A673 (cell line): ENCODE results near the gene ANKRD11. TPM values are rescaled to one million over a fixed set of nuclear protein-coding genes. Genes with fewer than 3 reads are reported as not detected.

Experiments used
- BruUV-seq: library from RNA; stranded (reverse); fragments of 400-500 nt; replicated peaks from 2 replicates; lab custom pipeline; 2021; lab: Mats Ljungman, UMichigan
- CTCF ChIA-PET: fragments of 300-600 bp; sonication (Branson Sonifier 250); formaldehyde crosslinking; loops from one replicate; lab custom pipeline; 2022; ENCODE audit warnings: antibody characterized with exemption; lab: Charles Lee
- POLR2A ChIA-PET: fragments of 300-600 bp; sonication (Branson Sonifier 250); formaldehyde crosslinking; loops from one replicate; lab custom pipeline; 2022; ENCODE audit warnings: antibody characterized with exemption; ENCODE audit not compliant: low non-redundant PET; lab: Charles Lee
- DNase-seq: peaks from one replicate; pipeline ENCODE4 v3.0.0-alpha.2; 2015; ENCODE audit warnings: low spot score
- H3K27ac ChIP-seq: fragments of 200-600 bp; sonication (generic); 2 replicates; pipeline ENCODE4 v1.5.1; 2016; ENCODE audit warnings: mixed run types, low read depth, mild to moderate bottlenecking, mixed read lengths, antibody characterized with exemption, low read length; ENCODE audit not compliant: poor library complexity, severe bottlenecking
- H3K27me3 ChIP-seq: fragments of 200-600 bp; sonication (generic); replicated peaks from 2 replicates; pipeline ENCODE4 v1.6.1; 2017; ENCODE audit warnings: mixed run types, low read depth, mild to moderate bottlenecking, mixed read lengths, antibody characterized with exemption, low read length; ENCODE audit not compliant: insufficient read depth, poor library complexity
- H3K36me3 ChIP-seq: fragments of 200-600 bp; sonication (generic); 2 replicates; pipeline ENCODE4 v1.6.1; 2016; ENCODE audit warnings: mixed run types, mild to moderate bottlenecking, mixed read lengths, antibody characterized with exemption, low read length; ENCODE audit not compliant: insufficient read depth, poor library complexity, severe bottlenecking
- H3K4me1 ChIP-seq: fragments of 200-600 bp; sonication (generic); 2 replicates; pipeline ENCODE4 v1.6.1; 2017; ENCODE audit warnings: mixed run types, mild to moderate bottlenecking, mixed read lengths, antibody characterized with exemption, low read length; ENCODE audit not compliant: insufficient read depth, poor library complexity, severe bottlenecking
- H3K4me3 ChIP-seq: fragments of 200-600 bp; sonication (generic); 2 replicates; pipeline ENCODE4 v1.5.1; 2016; ENCODE audit warnings: low read depth, mixed run types, mild to moderate bottlenecking, mixed read lengths, low read length; ENCODE audit not compliant: poor library complexity, severe bottlenecking
- H3K9me3 ChIP-seq: fragments of 200-600 bp; sonication (generic); 2 replicates; pipeline ENCODE4 v1.6.1; 2016; ENCODE audit warnings: mixed run types, low read depth, mild to moderate bottlenecking, mixed read lengths, antibody characterized with exemption, low read length; ENCODE audit not compliant: poor library complexity, severe bottlenecking
- EZH2 ChIP-seq: fragments of 200-600 bp; sonication (generic); IDR thresholded peaks from 2 replicates; pipeline ENCODE4 v1.6.1; 2017; ENCODE audit warnings: borderline replicate concordance, low read depth, mild to moderate bottlenecking, mixed read lengths, antibody characterized with exemption, low read length; ENCODE audit not compliant: poor library complexity, severe bottlenecking
- intact Hi-C: fragments of 100-400 bp; cut with micrococcal nuclease; formaldehyde crosslinking; loops from one replicate; pipeline ENCODE4 v1.10.0; 2022; ENCODE audit not compliant: unreplicated experiment
- total RNA-seq: library from RNA; stranded (reverse); gene quantifications from 2 replicates; pipeline ENCODE4 v1.2.3, GENCODE V29; 2021
- TF ChIP-seq, protein P1 (sequence below): fragments of 300-800, 200-600 bp; sonication (generic); conservative IDR thresholded peaks from 2 replicates; pipeline ENCODE4 v1.5.1; 2017; ENCODE audit warnings: low read depth, mild to moderate bottlenecking, antibody characterized with exemption, low read length, moderate library complexity, mixed read lengths

The ANKRD11 gene
- total RNA-seq, 1 experiment from 2014 or later = 217 TPM

DNA sequence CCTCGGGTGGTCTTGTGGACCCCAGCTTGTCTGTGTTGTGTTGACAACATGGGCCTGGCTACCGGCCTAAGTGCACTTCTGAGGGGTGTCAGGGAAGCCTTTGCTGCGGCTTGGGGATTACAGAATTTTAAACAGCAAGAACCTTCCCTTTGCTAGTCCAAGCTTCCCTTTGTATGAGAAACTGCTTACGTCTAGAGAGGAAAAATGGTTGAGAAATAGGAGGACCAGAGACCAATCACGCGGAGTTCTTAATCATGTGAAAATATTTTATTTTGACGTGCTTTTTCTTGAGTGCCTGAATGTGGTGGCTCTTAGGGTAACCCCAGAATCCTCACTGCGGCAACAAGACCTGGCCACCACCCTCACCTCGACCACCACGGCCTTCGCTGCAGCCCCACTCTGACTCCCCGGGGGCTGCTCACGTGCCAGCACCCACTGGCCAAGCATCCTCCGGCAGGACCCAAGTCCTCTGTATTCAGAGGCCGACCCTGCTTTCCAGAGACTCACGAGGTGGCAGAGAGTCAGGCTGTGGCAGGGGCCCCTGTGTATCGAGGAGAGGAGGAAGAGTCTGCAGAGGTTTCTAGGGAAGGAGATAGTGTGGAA, 191.6 kb downstream of the ANKRD11 start:
- DNase-seq = no peak
- Histone ChIP-seq H3K36me3 (peaks cover 14% of the 10 kb centered on the region), H3K27me3 (no peaks in the 10 kb centered on the region), H3K4me1 (no peaks in the 10 kb centered on the region), H3K9me3 (no peaks in the 10 kb centered on the region), H3K4me3 (no peak overlapping the region), H3K27ac (no peak overlapping the region)
- BruUV-seq = no TSS peak
- ChIA-PET CTCF (no interaction called here), POLR2A (no interaction called here)
- no peak for TF ChIP-seq EZH2
- TF ChIP-seq, protein P1, sequence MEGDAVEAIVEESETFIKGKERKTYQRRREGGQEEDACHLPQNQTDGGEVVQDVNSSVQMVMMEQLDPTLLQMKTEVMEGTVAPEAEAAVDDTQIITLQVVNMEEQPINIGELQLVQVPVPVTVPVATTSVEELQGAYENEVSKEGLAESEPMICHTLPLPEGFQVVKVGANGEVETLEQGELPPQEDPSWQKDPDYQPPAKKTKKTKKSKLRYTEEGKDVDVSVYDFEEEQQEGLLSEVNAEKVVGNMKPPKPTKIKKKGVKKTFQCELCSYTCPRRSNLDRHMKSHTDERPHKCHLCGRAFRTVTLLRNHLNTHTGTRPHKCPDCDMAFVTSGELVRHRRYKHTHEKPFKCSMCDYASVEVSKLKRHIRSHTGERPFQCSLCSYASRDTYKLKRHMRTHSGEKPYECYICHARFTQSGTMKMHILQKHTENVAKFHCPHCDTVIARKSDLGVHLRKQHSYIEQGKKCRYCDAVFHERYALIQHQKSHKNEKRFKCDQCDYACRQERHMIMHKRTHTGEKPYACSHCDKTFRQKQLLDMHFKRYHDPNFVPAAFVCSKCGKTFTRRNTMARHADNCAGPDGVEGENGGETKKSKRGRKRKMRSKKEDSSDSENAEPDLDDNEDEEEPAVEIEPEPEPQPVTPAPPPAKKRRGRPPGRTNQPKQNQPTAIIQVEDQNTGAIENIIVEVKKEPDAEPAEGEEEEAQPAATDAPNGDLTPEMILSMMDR = no peak
- intact Hi-C loops = no loop called here

GRCh38 chr16:89297910-89298545, 192.3 kb downstream of the ANKRD11 start:
- Histone ChIP-seq H3K27me3 (no peaks in the 10 kb centered on the region), H3K9me3 (no peaks in the 10 kb centered on the region), H3K36me3 (peaks cover 14% of the 10 kb centered on the region), H3K27ac (no peak overlapping the region), H3K4me1 (no peaks in the 10 kb centered on the region), H3K4me3 (no peak overlapping the region)
- no TSS peak for BruUV-seq
- no peak for DNase-seq
- intact Hi-C loops = no loop called here
- POLR2A ChIA-PET = no interaction called here
- TF ChIP-seq EZH2 = no peak
- TF ChIP-seq, protein P1 = no peak
- CTCF ChIA-PET = no interaction called here

- H3K9me3 ChIP-seq = no peaks in the 10 kb centered on the region
- ChIA-PET POLR2A (interaction anchor here (0.5 kb wide), 1 partner anchor 780 kb away, joined by 3 read pairs; no protein-coding TSS in a partner anchor), CTCF (no interaction called here)
- TF ChIP-seq, protein P1 = no peak
- no peak for TF ChIP-seq EZH2
- no TSS peak for BruUV-seq
- H3K27me3 ChIP-seq = no peaks in the 10 kb centered on the region
- H3K36me3 ChIP-seq = peaks cover 9% of the 10 kb centered on the region
- DNase-seq = no peak
- H3K4me3 ChIP-seq = no peak overlapping the region
- no peak overlapping the region for H3K27ac ChIP-seq
- no peaks in the 10 kb centered on the region for H3K4me1 ChIP-seq
- intact Hi-C loops = no loop called here
Measured at GRCh38 chr16:89297156-89297874, 193.0 kb downstream of the ANKRD11 start.
